Inflammatory macrophage (primary cell): ENCODE results near the gene SLC22A15.
"Not testable (repeated sequence)": the region's sequence is repeated elsewhere in the genome, so short reads cannot be mapped to it uniquely, and the experiment has no call there.

Source experiments
- DNase-seq, 2 donors: peaks; one replicate each; pipeline ENCODE4 v3.0.0-alpha.2; 2020 to 2022

SLC22A15 gene

GRCh38 chr1:115980998-115981993 lies 5.0 kb downstream of the SLC22A15 start:
- DNase-seq: peak; percentile 42

GRCh38 chr1:115982400-115982799 lies 6.1 kb downstream of the SLC22A15 start:
- peak; percentile 78 to 81 for DNase-seq

DNA sequence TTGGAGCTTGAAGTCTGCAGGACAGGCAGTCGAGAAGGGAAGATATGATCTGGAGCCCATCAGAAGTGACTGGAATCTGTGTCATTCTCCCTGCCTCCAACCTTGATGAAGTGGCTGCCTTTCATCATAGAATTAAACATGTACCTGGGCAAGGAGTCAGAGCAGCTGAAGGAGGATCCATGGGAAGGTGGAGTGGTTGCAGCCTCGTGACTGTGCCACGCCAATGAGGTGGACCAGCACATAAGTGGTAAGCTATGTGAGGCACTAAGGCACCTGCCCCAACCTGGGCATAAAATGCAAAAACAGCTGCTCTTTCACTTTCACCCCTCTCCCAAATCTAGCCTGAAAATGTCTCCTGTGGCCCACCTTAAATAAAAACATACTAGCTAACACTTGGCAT lies 7.3 kb downstream of the SLC22A15 start:
- no peak for DNase-seq

DNA sequence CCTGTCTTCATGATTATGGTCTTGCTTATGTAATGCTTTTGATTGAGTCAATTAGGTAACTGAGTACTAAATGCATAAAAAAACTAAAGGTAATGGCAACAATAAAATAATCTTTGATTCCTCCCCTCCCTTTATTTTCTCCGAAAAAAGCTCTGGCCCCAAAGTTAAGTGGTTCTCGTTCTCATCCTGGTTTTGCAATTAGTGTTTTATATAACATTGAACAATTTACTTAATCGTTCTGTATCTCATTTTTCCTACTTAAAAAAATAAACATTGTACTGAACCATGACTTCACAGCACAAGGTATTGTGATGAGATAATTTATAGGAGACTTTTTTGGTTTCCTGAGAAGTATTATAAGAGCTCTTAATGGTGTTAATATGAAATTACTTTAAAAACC lies 11.3 kb downstream of the SLC22A15 start:
- no peak for DNase-seq

- DNase-seq: no peak
These were observed 12.6 kb downstream of the SLC22A15 start for GRCh38 chr1:115988953-115989352.

DNA sequence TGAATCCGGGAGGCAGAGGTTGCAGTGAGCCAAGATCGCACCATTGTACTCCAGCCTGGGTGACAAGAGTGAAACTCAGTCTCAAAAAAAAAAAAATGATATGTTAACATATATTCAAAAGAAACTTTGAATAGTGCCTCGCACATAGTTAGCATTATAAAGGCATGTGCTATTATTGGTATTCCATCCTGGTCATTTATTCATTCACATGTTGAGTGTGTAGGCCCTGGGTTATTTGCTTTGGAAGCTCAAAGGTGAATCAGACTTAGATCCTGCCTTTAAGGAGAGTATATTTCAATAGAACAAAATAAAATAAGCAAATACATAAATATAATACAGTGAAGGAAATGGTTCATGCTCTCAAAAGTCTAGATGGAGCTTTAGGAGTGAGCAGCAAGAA lies 13.4 kb downstream of the SLC22A15 start:
- no peak for DNase-seq

GRCh38 chr1:115991909-115992308 lies 15.6 kb downstream of the SLC22A15 start:
- DNase-seq: no peak

GRCh38 chr1:115997921-115998320 lies 21.6 kb downstream of the SLC22A15 start:
- not testable (repeated sequence) for DNase-seq

DNA sequence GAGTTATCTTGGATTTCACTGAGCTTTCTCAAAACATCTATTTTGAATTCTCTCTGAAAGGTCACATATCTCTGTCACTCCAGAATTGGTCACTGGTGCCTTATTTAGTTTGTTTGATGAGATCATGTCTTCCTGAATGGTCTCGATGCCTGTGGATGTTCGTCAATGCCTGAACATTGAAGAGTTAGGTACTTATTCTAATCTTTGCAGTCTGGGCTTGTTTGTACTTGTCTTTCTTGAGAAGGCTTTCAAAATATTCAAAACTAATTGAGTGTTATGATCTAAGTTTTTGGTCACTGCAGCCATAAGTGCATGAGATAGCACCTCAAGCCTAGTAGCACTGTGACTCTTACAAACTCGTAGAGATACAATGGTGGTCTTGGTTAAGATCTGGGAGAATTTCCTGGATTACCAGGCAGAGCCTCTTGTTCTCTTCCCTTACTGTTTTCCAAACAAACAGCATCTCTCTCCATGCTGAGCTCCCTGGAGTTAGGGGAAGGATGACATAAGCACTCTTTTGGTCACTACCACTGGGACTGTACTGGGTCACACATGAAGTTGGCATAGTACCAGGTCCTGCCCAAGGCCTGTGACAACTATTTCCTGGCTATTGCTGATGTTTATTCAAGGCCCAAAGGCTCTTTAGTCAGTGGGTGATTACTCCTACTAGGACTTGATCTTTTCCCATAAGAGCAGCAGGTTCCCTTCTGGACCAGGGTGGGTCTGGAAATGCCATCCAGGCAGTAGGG lies 25.6 kb downstream of the SLC22A15 start:
- DNase-seq: no peak

DNA sequence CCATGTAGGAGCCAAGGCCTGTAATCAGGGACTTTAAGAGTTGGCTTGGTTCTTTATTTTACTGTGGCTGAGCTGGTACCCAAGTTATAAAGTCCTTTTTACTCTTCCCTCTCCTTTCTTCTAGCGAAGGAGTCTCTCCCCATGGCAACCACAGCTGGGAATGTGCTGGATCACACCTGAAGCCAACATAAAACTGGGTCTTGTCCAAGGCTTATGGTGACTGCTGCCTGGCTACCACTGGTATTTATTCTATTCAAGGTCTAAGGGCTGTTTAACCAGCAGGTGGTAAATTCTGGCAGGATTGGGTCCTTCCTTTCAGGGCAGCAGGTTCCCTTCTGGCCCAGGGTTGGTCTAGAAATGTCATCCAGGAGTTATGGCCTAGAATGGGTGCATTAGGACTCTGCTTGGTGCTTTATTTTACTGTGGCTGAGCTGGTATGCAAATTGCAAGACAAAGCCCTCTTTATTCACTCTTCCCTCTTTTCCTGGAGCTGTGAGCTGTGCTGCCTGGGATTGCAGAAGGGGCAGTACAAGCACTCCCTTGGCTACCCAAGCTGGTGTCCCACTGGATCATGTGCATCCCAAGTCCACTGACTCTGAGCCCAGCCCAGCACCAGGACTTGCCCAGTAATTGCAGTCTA lies 26.6 kb downstream of the SLC22A15 start:
- DNase-seq: no peak

DNA sequence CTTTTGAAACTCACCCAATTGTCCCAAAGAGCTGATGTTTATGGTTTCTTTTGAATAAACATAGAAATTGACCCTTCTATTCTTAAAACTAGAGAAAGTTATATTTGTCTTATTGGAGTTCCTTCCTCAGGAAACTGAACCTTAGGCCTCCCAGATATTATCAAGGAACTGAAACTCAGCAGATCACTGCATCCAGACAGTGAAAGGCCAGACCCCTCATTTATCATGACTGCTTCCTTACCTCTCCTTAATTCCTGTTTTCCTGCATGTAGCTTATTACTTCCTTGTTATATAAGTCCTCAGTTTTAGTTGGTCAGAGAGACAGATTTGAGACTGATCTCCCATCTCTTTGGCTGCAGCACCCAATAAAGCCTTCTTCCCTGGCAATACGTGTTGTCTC lies 27.5 kb downstream of the SLC22A15 start:
- peak; percentile 15 to 16 for DNase-seq

GRCh38 chr1:116006486-116006964 lies 30.2 kb downstream of the SLC22A15 start:
- DNase-seq: no peak

GRCh38 chr1:116008656-116009390 lies 32.5 kb downstream of the SLC22A15 start:
- no peak for DNase-seq

GRCh38 chr1:116012716-116013115 lies 36.4 kb downstream of the SLC22A15 start:
- DNase-seq: no peak

DNA sequence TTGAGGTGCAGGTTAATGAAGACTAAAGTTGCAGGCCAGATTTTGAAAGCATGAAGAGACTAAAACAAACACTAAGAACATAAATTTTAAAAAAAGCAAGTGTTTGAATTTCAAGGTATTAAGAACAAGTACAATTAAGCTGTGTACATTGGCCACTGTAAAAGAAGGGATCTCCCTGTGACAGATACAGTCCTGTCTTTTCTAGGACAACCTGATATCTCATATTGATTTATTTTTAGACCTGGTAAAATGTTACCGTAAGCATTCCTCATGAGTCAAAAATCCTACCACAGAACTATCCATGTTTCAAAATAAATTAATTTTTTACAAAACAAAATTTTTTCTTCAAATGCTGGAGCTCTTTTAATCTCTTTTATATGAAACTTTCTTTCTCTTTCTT lies 39.4 kb downstream of the SLC22A15 start:
- no peak for DNase-seq

GRCh38 chr1:116018007-116018406 lies 41.7 kb downstream of the SLC22A15 start:
- no peak for DNase-seq

DNA sequence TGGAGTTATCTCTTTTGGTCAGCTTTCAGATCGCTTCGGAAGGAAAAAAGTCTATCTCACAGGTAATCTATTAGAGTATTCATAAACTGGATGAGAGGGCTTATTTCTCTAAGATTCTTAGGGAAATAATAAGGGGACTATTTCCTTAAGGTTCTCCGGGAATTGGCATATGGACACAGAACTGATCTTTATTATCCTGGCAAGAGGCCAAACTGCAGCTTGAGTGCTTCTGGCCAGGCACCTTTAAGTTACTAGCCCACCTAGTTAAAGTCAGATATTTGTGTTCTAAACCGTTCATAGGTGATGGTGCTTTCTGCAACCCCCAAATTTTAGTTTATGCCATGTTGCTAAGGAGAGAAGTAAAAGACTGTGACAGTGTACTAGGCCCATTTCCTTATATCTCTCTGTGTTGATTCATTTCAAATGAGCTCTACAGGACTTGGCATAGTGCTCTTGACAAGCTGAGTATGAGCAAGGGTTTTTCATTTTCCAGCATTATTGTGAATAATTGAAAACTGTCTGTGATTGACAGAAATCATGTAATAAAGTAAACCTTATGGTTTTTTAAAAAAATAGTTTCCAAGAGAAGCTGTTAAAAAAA lies 43.4 kb downstream of the SLC22A15 start:
- no peak for DNase-seq

- peak; percentile 47 to 52 for DNase-seq
These were observed 44.5 kb downstream of the SLC22A15 start for GRCh38 chr1:116020668-116021272.

- DNase-seq: peak; percentile 72 to 76
These were observed 48.3 kb downstream of the SLC22A15 start for GRCh38 chr1:116024626-116025025.

DNA sequence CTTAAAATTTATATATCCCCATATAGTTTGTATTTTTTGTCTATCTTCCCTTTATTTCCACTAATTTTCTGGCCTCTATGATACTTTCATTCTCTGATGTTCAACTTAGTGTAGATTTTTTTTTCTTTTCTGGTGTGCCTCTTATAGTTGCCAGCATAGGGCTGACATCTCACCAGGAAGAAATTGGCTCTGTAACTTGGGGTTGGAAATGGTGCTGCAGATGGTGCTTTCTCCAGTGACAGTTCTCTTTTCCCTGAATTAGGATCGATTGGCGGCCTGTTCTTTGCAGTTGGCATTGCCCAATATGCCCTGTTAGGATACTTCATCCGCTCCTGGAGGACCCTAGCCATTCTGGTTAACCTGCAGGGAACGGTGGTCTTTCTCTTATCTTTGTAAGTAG lies 50.3 kb downstream of the SLC22A15 start:
- no peak for DNase-seq

GRCh38 chr1:116031302-116031835 lies 55.1 kb downstream of the SLC22A15 start:
- no peak for DNase-seq
